Measurements from ENCODE around the gene EVI5.
A peak's percentile ranks its signal among the peaks of the same experiment; 100 is the strongest.

DNA sequence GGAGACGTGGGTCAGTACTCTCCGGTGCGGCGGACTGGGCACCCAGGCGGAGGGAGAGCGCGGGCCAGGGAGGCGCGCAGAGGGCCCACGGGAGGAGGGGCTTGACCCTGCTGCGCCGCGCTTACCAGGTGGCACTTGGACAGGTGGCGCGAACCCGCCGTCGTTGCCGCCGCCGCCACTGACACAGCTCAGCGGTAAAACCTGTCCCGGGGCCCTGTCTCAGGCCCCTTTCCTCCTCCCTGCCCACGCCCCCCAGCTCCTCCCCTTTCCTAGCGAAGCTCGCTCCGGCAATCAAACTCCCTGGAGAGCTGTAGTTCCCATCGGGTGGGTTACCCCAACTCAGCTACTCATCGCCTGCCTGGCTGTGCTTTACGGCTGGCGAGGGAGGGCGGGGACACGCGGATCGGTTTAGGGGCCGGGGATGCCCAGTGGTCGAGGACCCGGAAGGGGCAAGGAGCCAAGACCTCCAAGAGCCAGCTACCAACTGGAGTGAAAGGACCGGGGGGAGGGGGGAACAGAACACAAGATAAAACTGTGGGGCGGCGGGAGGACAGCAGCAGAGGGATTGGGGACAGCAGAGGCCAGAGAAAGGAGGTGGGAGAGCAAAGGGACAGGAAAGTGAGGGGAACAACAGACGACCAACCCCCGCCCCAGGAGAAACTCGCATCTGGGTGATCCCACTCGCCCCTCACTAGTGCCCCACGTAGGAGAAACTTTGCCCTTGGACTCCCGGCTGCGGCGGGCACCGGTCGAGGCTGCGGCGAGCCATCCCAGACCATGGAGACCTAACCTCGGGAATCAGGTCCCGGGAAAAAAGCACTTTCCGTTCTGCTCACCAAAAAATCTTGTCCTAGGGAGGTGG, 301.1 kb downstream of the EVI5 start:
- TF ChIP-seq, protein P1, sequence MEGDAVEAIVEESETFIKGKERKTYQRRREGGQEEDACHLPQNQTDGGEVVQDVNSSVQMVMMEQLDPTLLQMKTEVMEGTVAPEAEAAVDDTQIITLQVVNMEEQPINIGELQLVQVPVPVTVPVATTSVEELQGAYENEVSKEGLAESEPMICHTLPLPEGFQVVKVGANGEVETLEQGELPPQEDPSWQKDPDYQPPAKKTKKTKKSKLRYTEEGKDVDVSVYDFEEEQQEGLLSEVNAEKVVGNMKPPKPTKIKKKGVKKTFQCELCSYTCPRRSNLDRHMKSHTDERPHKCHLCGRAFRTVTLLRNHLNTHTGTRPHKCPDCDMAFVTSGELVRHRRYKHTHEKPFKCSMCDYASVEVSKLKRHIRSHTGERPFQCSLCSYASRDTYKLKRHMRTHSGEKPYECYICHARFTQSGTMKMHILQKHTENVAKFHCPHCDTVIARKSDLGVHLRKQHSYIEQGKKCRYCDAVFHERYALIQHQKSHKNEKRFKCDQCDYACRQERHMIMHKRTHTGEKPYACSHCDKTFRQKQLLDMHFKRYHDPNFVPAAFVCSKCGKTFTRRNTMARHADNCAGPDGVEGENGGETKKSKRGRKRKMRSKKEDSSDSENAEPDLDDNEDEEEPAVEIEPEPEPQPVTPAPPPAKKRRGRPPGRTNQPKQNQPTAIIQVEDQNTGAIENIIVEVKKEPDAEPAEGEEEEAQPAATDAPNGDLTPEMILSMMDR (IDR thresholded peaks at IDR 0.05; ENCODE audit: low read depth, low read length, poor library complexity, severe bottlenecking) = no peak
- peak; percentile 81; the same call in 1 of the 2 replicates for TF ChIP-seq EZH2phosphoT487 (IDR thresholded peaks at IDR 0.05; ENCODE audit: borderline replicate concordance, low read length)
